WTC11 (cell line): ENCODE measurements around the gene CD19.

Experiments used
- SP1 ChIP-seq: sonication (generic); formaldehyde crosslinking; conservative IDR thresholded peaks from 2 replicates; pipeline ENCODE4 v1.8.1; 2022; ENCODE audit warnings: missing genetic modification reagents
- TF ChIP-seq, protein P1 (sequence below): fragments of 200-600 bp; IDR thresholded peaks from 2 replicates; pipeline ENCODE4 v1.8.0; 2022; ENCODE audit warnings: antibody characterized with exemption
- TF ChIP-seq, protein P2 (sequence below): sonication (generic); formaldehyde crosslinking; conservative IDR thresholded peaks from 2 replicates; pipeline ENCODE4 v1.8.1; 2022; ENCODE audit warnings: mild to moderate bottlenecking, missing genetic modification reagents

GRCh38 chr16:28904828-28905227 lies 26.9 kb upstream of the CD19 start:
- TF ChIP-seq, protein P1, sequence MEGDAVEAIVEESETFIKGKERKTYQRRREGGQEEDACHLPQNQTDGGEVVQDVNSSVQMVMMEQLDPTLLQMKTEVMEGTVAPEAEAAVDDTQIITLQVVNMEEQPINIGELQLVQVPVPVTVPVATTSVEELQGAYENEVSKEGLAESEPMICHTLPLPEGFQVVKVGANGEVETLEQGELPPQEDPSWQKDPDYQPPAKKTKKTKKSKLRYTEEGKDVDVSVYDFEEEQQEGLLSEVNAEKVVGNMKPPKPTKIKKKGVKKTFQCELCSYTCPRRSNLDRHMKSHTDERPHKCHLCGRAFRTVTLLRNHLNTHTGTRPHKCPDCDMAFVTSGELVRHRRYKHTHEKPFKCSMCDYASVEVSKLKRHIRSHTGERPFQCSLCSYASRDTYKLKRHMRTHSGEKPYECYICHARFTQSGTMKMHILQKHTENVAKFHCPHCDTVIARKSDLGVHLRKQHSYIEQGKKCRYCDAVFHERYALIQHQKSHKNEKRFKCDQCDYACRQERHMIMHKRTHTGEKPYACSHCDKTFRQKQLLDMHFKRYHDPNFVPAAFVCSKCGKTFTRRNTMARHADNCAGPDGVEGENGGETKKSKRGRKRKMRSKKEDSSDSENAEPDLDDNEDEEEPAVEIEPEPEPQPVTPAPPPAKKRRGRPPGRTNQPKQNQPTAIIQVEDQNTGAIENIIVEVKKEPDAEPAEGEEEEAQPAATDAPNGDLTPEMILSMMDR = no peak
- TF ChIP-seq, protein P2, sequence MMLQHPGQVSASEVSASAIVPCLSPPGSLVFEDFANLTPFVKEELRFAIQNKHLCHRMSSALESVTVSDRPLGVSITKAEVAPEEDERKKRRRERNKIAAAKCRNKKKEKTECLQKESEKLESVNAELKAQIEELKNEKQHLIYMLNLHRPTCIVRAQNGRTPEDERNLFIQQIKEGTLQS = no peak
- TF ChIP-seq SP1 (CRISPR knock-in tag) = no peak
